ENCODE results near the gene LRRN2. TPM values are rescaled to one million over a fixed set of nuclear protein-coding genes. Genes with fewer than 3 reads are reported as not detected.

LRRN2 gene
- total and polyA plus RNA-seq, 2 donors (not counting 3 experiments of a cell fraction or from before 2014, with no cell fraction given) = not detected

- FAIRE-seq (no peak), DNase-seq (ENCODE audit: low read depth, low spot score) (no peak)
- BruUV-seq (replicated peaks) = no TSS peak
- intact Hi-C loops (cut with micrococcal nuclease) (no loop called here), dilution Hi-C loops (cut with MboI; ENCODE audit: extremely low pct_ligation_motif_present, low sequenced_read_pairs) (no loop called here)
- no peak overlapping the region for H2AFZ ChIP-seq (ENCODE audit: low read depth, low read length)
- no peaks in the 10 kb centered on the region for H3K36me3 ChIP-seq (ENCODE audit: control insufficient read depth in 2 of 2, extremely low read depth in 1 of 2, insufficient read depth in 2 of 2, low read length in 2 of 2)
- CTCF ChIA-PET = no interaction called here
- H4K20me1 ChIP-seq (replicated peaks; ENCODE audit: control insufficient read depth, extremely low read depth, insufficient read depth, low read length) = no peaks in the 10 kb centered on the region
- H3K4me2 ChIP-seq (ENCODE audit: insufficient read depth, low read length) = no peak overlapping the region
- TF ChIP-seq POLR2AphosphoS5 (IDR thresholded peaks at IDR 0.05; ENCODE audit: insufficient read depth, low read depth, low read length) (no peak), GATA2 (IDR thresholded peaks at IDR 0.05; ENCODE audit: insufficient read depth, insufficient read length, low read depth, low read length) (no peak), MYC (IDR thresholded peaks at IDR 0.05; ENCODE audit: low read depth, low read length) (no peak), POLR2A (IDR thresholded peaks at IDR 0.05; ENCODE audit: low read depth, low read length) (no peak), JUN (IDR thresholded peaks at IDR 0.05; ENCODE audit: borderline replicate concordance, insufficient read depth, insufficient read length, low read depth) (no peak)
- H3K4me1 ChIP-seq (ENCODE audit: control insufficient read depth, extremely low read depth, insufficient read depth, low read length) = peaks cover 11% of the 10 kb centered on the region
- H3K9ac ChIP-seq (replicated peaks; ENCODE audit: extremely low read depth, insufficient read depth, low read length) = no peak overlapping the region
- no peaks in the 10 kb centered on the region for H3K9me3 ChIP-seq (replicated peaks; ENCODE audit: control insufficient read depth, insufficient read depth, low read length)
- POLR2A ChIA-PET = no interaction called here
- H3K27me3 ChIP-seq (ENCODE audit: control insufficient read depth in 2 of 2, insufficient read depth in 2 of 2, low read length in 2 of 2) = no peaks in the 10 kb centered on the region
- no peaks in the 10 kb centered on the region for H3K9me1 ChIP-seq (replicated peaks; ENCODE audit: control insufficient read depth, extremely low read depth, insufficient read depth, low read length)
- no peak overlapping the region for H3K27ac ChIP-seq (ENCODE audit: insufficient read depth, low read depth, low read length)
- H3K79me2 ChIP-seq (ENCODE audit: control insufficient read depth, insufficient read depth, low read length) = no peaks in the 10 kb centered on the region
- no peak overlapping the region for H3K4me3 ChIP-seq (replicated peaks in 1 of 3; ENCODE audit: insufficient read depth in 1 of 3, low read depth in 1 of 3, low read length in 3 of 3)
These were observed 97.9 kb downstream of the LRRN2 start for GRCh38 chr1:204587621-204588020.

GRCh38 chr1:204584699-204585372 lies 100.7 kb downstream of the LRRN2 start:
- no TSS peak for BruUV-seq (replicated peaks)
- H3K4me3 ChIP-seq (replicated peaks in 1 of 3; ENCODE audit: insufficient read depth in 1 of 3, low read depth in 1 of 3, low read length in 3 of 3) = no peak overlapping the region
- DNase-seq (ENCODE audit: low read depth, low spot score) (no peak), FAIRE-seq (no peak)
- no peaks in the 10 kb centered on the region for H3K79me2 ChIP-seq (ENCODE audit: control insufficient read depth, insufficient read depth, low read length)
- ChIA-PET CTCF (interaction anchor here (1.0 kb wide), 1 partner anchor 19 kb away, joined by 3 read pairs; no protein-coding TSS in a partner anchor), POLR2A (no interaction called here)
- no peak overlapping the region for H2AFZ ChIP-seq (ENCODE audit: low read depth, low read length)
- no peaks in the 10 kb centered on the region for H3K36me3 ChIP-seq (ENCODE audit: control insufficient read depth in 2 of 2, extremely low read depth in 1 of 2, insufficient read depth in 2 of 2, low read length in 2 of 2)
- H3K9me3 ChIP-seq (replicated peaks; ENCODE audit: control insufficient read depth, insufficient read depth, low read length) = no peaks in the 10 kb centered on the region
- no peaks in the 10 kb centered on the region for H4K20me1 ChIP-seq (replicated peaks; ENCODE audit: control insufficient read depth, extremely low read depth, insufficient read depth, low read length)
- no peak for TF ChIP-seq EZH2 (IDR thresholded peaks at IDR 0.05; ENCODE audit: borderline replicate concordance, low read depth, low read length, severe bottlenecking)
- no peak for TF ChIP-seq MYC (IDR thresholded peaks at IDR 0.05; ENCODE audit: low read depth, low read length)
- H3K4me2 ChIP-seq (ENCODE audit: insufficient read depth, low read length) = no peak overlapping the region
- H3K9me1 ChIP-seq (replicated peaks; ENCODE audit: control insufficient read depth, extremely low read depth, insufficient read depth, low read length) = no peaks in the 10 kb centered on the region
- H3K27ac ChIP-seq (ENCODE audit: insufficient read depth, low read depth, low read length) = no peak overlapping the region
- intact Hi-C loops (cut with micrococcal nuclease) = no loop called here
- no peaks in the 10 kb centered on the region for H3K4me1 ChIP-seq (ENCODE audit: control insufficient read depth, extremely low read depth, insufficient read depth, low read length)
- H3K27me3 ChIP-seq (ENCODE audit: control insufficient read depth in 2 of 2, insufficient read depth in 2 of 2, low read length in 2 of 2) = no peaks in the 10 kb centered on the region
- dilution Hi-C loops (cut with MboI; ENCODE audit: extremely low pct_ligation_motif_present, low sequenced_read_pairs) = no loop called here
- no peak overlapping the region for H3K9ac ChIP-seq (replicated peaks; ENCODE audit: extremely low read depth, insufficient read depth, low read length)
